NCI-H2107 treated with DMSO at 0.1 percent for 48 hours (cell line): ENCODE results near the gene MS4A7.
"Not testable (repeated sequence)": the region's sequence is repeated elsewhere in the genome, so short reads cannot be mapped to it uniquely, and the experiment has no call there.

Experiments
- DNase-seq: peaks from one replicate; lab custom pipeline; 2025; ENCODE audit not compliant: unreplicated experiment; lab: John Stamatoyannopoulos, UW

The MS4A7 gene

GRCh38 chr11:60378354-60378753 is at the start of gene MS4A7:
TSS of gene MS4A7 (plus strand) at chr11:60378532. CDS start at chr11:60383142, 4,610 bp downstream.
- no peak for DNase-seq

- DNase-seq = no peak
Observed at GRCh38 chr11:60332846-60333245, 45.5 kb upstream of the MS4A7 start.

- DNase-seq = peak; percentile 1
Observed at GRCh38 chr11:60334005-60334620, 44.2 kb upstream of the MS4A7 start.

GRCh38 chr11:60336767-60337391 is 41.5 kb upstream of the MS4A7 start:
- DNase-seq = no peak

- DNase-seq = no peak
Observed at GRCh38 chr11:60338053-60338452, 40.3 kb upstream of the MS4A7 start.

- no peak for DNase-seq
Observed at GRCh38 chr11:60339356-60339755, 39.0 kb upstream of the MS4A7 start.

- no peak for DNase-seq
Observed at GRCh38 chr11:60343094-60343704, 35.1 kb upstream of the MS4A7 start.

GRCh38 chr11:60344146-60344545 is 34.2 kb upstream of the MS4A7 start:
- no peak for DNase-seq

GRCh38 chr11:60345489-60345888 is 32.8 kb upstream of the MS4A7 start:
- no peak for DNase-seq

- no peak for DNase-seq
Observed at GRCh38 chr11:60347084-60347797, 31.1 kb upstream of the MS4A7 start.

- no peak for DNase-seq
Observed at GRCh38 chr11:60348116-60348515, 30.2 kb upstream of the MS4A7 start.

GRCh38 chr11:60349990-60350389 is 28.3 kb upstream of the MS4A7 start:
- DNase-seq = no peak

GRCh38 chr11:60357771-60358170 is 20.6 kb upstream of the MS4A7 start:
- DNase-seq = no peak

- DNase-seq = no peak
Observed at GRCh38 chr11:60360621-60361020, 17.7 kb upstream of the MS4A7 start.

- no peak for DNase-seq
Observed at GRCh38 chr11:60362241-60362640, 16.1 kb upstream of the MS4A7 start.

GRCh38 chr11:60363542-60364470 is 14.5 kb upstream of the MS4A7 start:
- DNase-seq = peak; percentile 22

GRCh38 chr11:60366262-60366904 is 11.9 kb upstream of the MS4A7 start:
- not testable (repeated sequence) for DNase-seq

- DNase-seq = no peak
Observed at GRCh38 chr11:60367009-60367408, 11.3 kb upstream of the MS4A7 start.

GRCh38 chr11:60367896-60368295 is 10.4 kb upstream of the MS4A7 start:
- no peak for DNase-seq

- DNase-seq = no peak
Observed at GRCh38 chr11:60370252-60370810, 8.0 kb upstream of the MS4A7 start.
